NCI-H460 (cell line): ENCODE data around the gene LRFN2. TPM values are rescaled to one million over a fixed set of nuclear protein-coding genes. Genes with fewer than 3 reads are reported as not detected.
A peak's percentile ranks its signal among the peaks of the same experiment; 100 is the strongest.

Experiments
- DNase-seq: peaks from one replicate; pipeline ENCODE4 v3.0.0-alpha.2; 2016; ENCODE audit warnings: low read depth; ENCODE audit errors: extremely low read depth
- polyA plus RNA-seq: library from polyadenylated mRNA; depleted of rRNA; stranded (reverse); fragments of >200 nt; gene quantifications from 2 replicates; pipeline ENCODE4 v1.2.3, GENCODE V29; 2014; cell fraction: nucleus; rRNA removed
- total RNA-seq: library from RNA; depleted of rRNA; stranded (reverse); fragments of >200 nt; shearing (Covaris generic); gene quantifications from 2 replicates; pipeline ENCODE4 v1.2.3, GENCODE V29; 2014; rRNA removed

LRFN2 gene
- not detected in 2 replicates for total RNA-seq
- not detected in 2 replicates for polyA plus RNA-seq

DNA sequence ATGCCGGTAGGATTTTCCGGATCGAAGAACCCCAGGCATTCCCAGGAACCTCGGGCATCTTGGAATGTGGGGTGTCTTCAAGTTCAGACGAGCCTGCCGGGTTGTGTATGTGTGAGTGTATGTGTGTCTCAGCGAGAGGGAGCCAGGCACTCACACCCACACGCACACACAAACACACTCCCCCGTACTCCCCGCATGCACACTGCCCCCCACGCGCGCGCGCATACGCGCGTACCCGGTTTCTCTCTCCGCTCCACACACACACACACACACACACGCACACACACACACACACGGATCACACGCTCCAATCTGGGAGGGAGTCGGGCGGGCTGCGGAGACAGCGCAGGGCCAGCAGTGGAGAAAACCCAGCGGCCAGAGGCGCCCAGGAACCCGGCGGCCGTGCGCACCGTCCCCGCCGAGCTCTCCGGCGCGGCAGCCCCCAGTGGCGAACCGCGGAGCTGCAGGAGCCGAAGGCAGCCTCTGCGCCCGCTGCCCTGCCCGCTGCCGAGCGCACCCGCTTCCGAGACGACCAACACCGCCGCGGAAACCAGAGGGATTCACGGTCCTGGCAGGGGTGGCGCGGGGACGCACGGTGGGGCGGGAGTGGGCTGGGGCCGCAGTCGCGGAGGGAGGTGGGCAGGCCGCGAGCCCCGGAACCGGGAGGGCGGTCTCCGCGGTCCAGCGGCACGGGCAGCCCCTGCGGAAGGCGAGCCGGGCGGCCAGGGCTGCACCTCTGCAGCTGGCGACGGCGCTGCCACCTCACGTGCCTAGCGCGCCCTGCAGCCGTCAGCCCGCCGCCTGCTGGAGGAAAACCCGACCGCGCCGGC, at the start of gene LRFN2:
LRFN2 (minus strand) TSS at position 125 of the 830 bp plus-strand sequence.
- peak; percentile 55 for DNase-seq

DNA sequence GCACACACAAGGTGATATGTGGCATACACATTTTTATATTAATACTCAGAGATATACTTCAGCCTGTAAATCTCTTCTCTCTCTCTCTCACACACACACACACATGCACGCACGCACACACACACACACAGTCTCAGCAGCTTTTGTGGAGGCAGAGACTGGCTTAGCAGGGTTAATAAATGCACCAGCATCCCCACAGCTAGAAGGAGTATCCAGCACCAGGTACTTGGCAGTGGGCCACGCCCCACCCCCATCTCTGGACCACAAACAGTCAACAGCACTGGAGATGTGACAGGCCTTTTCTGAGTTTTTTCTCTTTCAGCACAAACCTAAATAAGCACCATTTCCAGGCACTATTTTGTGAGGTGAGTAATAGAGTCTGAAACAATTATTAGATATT, 47.3 kb upstream of the LRFN2 start:
- no peak for DNase-seq

- no peak for DNase-seq
These were observed 44.6 kb upstream of the LRFN2 start for GRCh38 chr6:40631744-40632143.

DNA sequence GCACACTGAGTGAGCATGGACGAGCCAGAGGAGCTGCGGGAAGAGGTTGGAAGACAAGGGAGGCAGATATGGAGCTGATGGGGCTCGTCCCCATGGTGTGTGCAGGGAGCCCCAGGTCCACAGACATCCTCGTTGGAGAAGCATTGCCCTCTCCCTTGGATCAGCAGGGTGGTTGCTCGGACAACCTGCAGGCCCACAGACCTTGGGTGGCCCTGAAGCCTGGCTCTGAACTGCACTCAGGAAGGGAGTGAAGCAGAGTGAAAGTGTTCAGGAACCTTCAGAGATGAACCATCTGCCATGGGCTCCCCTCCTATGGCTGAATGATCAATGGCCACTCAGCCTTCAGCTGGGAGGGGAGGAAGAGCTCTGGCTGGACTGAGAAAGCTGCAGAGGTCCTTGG, 43.3 kb upstream of the LRFN2 start:
- no peak for DNase-seq

DNA sequence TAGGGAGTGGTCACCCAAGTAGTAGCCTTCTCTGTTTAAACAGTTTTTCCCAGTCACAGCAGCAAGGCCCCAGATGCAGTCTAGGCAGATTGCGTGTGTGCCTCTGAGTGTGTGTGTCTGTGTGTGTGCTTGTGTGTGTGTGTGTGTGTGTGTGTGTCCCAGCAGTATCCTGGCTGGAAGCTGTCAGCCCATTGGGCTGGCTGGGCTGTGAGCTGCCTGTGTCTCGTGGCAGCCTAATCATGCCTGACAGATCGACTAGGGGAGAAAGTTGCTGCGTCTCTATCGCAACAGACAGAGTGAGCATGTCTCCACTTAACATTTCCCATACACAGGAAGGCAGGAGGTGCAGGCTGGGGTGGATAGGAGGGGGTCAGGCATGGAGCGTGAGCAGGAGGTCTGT, 42.9 kb upstream of the LRFN2 start:
- DNase-seq, result no peak

- no peak for DNase-seq
These were observed 42.3 kb upstream of the LRFN2 start for GRCh38 chr6:40629463-40629862.

- DNase-seq, result no peak
These were observed 40.2 kb upstream of the LRFN2 start for GRCh38 chr6:40627316-40627715.

DNA sequence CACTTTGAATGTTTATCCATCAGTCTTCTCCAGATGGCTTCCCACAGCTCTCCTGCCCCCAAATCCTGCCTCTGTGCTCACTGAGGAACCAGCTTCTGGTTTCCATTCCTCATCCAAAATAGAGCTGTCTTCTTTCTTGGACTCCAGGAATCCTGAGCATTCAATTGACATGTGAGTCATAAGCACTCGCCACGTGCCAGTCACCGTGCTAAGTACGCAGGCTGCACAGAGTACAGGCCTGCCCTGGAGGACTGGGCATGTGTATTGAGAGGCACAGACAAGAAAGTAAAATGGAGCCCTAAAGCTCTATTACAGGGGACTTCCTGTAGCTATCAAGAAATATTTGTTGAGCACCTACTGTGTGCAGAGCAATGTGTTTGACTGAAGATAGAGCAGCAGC, 39.7 kb upstream of the LRFN2 start:
- DNase-seq, result no peak

GRCh38 chr6:40623932-40624331, 36.8 kb upstream of the LRFN2 start:
- DNase-seq, result no peak

DNA sequence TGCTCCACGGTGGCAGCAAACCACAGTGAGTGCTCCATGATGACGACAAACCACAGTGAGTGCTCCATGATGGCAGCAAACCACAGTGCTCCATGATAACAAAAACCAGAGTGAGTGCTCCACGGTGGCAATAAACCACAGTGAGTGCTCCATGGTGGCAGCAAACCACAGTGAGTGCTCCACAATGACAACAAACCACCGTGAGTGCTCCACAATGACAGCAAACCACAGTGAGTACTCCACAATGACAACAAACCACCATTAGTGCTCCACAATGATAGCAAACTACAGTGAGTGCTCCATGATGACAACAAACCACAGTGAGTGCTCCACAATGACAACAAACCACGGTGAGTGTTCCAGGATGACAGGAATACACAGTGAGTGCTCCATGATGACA, 36.0 kb upstream of the LRFN2 start:
- DNase-seq, result no peak

- no peak for DNase-seq
These were observed 33.5 kb upstream of the LRFN2 start for GRCh38 chr6:40620574-40621240.

GRCh38 chr6:40614671-40615070, 27.5 kb upstream of the LRFN2 start:
- DNase-seq, result no peak

- no peak for DNase-seq
These were observed 24.7 kb upstream of the LRFN2 start for GRCh38 chr6:40611912-40612311.

DNA sequence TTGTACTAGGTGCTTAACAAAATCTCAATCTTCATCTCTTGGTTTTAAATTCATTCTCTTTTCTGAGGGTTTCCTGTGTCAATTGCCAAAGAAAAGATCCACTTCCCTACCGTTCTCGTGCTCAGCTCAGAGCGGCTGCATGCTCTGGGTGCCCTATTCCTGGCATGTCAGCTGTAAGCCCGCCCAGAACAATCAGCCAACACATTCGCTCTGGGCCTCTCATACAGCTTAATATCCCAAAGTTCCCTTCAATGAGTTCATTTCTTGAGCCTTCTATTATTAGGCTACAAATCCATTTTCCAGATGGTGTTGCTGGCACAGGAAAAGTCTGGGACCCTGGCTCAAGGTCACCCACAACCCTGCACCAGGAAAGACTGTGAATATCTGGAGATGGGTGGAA, 24.3 kb upstream of the LRFN2 start:
- no peak for DNase-seq

- no peak for DNase-seq
These were observed 23.1 kb upstream of the LRFN2 start for GRCh38 chr6:40610229-40610628.

GRCh38 chr6:40606981-40607380, 19.8 kb upstream of the LRFN2 start:
- no peak for DNase-seq

GRCh38 chr6:40606526-40606925, 19.4 kb upstream of the LRFN2 start:
- no peak for DNase-seq

- no peak for DNase-seq
These were observed 16.9 kb upstream of the LRFN2 start for GRCh38 chr6:40604082-40604481.

DNA sequence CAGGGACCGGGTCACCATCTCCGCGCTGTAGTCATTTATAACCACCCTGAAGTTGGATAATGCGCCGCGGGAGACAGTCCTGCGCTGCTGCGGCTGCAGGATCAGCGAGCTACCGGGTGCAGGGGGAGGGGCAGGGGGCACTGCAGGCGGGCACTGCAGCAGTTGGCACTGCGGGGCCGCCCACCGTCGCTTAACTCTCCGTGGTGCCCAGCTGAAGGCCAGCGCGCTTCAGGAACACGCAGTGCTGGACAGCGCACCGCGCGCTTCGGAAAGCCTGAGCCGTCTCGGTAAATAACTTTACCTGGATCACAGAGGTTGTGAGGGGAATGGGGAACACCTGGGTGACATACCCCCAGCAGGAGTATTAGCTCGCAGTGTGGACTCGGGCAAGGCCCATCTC, 12.4 kb upstream of the LRFN2 start:
- no peak for DNase-seq

DNA sequence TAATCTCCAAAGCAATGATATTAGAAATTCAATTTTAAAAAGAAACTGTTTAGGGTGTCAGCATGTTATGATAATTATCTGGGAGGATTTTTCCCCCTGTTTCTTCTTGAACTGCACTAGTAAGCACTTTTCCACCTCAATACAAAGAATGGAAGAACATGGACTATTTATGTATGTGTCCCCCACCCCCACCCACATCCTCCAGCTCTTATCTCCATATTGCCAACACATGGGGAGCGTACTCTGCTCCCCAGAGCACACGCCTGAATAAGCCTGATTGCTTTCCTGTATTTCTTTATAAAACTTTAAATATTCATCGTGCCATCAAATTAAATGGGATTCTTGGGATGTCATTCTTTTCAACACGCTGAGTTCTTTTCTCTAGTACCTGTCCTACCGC, 11.4 kb upstream of the LRFN2 start:
- no peak for DNase-seq

DNA sequence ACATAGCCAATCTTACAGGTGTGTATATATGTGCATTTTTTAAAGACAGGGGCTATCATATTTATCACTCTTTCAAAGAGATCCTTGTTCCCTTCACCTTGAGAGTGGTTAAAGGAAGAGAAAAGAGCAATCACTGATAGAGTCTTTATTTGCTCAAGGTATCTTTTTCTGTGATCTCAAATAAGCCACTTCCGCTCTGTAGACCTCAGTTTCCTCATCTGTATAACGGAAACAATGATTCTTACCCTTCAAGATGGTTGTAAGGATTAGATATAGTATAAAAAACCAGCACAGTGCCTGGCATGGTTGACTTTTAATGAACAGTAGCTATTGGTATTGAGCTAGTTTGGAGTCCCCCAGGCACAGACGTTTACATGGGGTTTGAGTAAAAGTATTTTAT, 10.1 kb upstream of the LRFN2 start:
- no peak for DNase-seq

DNA sequence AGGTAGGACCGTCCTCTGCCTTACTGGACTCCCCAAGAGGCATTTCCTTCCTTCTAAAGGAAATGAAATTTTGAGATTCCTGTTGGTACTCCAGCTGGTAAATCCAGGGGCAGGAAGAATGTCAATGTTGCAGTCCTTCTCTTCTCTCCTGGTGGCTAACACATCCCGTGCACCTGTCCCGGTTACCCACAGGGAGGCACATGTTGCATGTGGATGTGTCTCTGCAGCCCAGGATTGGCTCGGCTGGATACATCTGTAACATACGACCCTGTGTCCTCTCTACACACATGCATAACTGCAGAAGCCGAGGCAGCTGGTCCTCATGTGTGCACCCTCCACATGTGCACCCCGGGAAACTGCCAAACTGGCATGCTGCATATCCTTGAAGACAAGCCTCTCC, 1.3 kb upstream of the LRFN2 start:
- no peak for DNase-seq
